ENCODE data around the gene BMPR1B.

- TF ChIP-seq REST (IDR thresholded peaks at IDR 0.05; ENCODE audit: borderline replicate concordance): no peak
- no peak for TF ChIP-seq REST (CRISPR knock-in tag; IDR thresholded peaks at IDR 0.05; ENCODE audit: low read depth)
- TF ChIP-seq CTCF (IDR thresholded peaks at IDR 0.05 in 2 of 3, conservative IDR thresholded peaks at IDR 0.05 in 1 of 3; ENCODE audit: insufficient read depth in 2 of 3, low read depth in 1 of 3, low read length in 3 of 3): no peak
- no peak for TF ChIP-seq ZBTB17 (CRISPR knock-in tag; IDR thresholded peaks at IDR 0.05)
- no peak for TF ChIP-seq ELK1 (CRISPR knock-in tag; IDR thresholded peaks at IDR 0.05)
- TF ChIP-seq MAX (CRISPR knock-in tag; IDR thresholded peaks at IDR 0.05): no peak
- TF ChIP-seq MYNN (IDR thresholded peaks at IDR 0.05): no peak
- TF ChIP-seq MYNN (CRISPR knock-in tag; IDR thresholded peaks at IDR 0.05): no peak
- no peak for TF ChIP-seq ZSCAN29 (IDR thresholded peaks at IDR 0.05)
Observed at GRCh38 chr4:95014068-95014467, 256.3 kb downstream of the BMPR1B start.
